ENCODE results near the gene RASAL2.

DNA sequence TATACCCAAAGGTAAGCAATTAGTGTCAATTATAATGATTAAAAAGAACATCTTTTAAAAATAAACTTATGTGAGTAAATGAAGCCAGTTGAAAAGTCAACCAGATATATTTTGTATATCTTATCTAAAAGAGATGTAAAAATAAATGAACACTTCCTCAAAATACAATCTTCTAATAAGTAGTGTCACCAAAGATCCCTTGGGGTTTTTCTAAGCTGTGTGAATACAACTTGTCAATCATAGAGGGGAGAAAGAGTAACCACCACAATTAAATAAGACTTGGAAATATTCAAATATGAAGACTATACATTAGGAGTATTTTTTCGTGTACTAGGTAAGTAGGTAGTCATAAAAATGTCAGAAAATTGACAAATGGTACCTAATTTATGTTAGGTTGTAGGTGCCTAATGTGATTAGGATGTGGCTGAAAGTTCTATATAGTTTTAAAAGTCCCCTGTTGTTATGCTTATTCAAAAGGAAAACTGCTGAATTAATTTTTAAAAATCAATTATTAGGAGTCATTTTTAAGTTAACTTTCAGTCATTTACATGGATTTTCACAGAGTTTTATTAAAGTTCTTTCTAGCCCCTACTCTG is 72.6 kb downstream of the RASAL2 start:
- TF ChIP-seq, protein P1, sequence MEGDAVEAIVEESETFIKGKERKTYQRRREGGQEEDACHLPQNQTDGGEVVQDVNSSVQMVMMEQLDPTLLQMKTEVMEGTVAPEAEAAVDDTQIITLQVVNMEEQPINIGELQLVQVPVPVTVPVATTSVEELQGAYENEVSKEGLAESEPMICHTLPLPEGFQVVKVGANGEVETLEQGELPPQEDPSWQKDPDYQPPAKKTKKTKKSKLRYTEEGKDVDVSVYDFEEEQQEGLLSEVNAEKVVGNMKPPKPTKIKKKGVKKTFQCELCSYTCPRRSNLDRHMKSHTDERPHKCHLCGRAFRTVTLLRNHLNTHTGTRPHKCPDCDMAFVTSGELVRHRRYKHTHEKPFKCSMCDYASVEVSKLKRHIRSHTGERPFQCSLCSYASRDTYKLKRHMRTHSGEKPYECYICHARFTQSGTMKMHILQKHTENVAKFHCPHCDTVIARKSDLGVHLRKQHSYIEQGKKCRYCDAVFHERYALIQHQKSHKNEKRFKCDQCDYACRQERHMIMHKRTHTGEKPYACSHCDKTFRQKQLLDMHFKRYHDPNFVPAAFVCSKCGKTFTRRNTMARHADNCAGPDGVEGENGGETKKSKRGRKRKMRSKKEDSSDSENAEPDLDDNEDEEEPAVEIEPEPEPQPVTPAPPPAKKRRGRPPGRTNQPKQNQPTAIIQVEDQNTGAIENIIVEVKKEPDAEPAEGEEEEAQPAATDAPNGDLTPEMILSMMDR (conservative IDR thresholded peaks at IDR 0.05; ENCODE audit: low read length): no peak
- no peak for TF ChIP-seq EZH2phosphoT487 (IDR thresholded peaks at IDR 0.05; ENCODE audit: borderline replicate concordance)

All from Loucy (cell line).